ENCODE measurements around the gene CLCN7.
"Not testable (repeated sequence)": the region's sequence is repeated elsewhere in the genome, so short reads cannot be mapped to it uniquely, and the experiment has no call there.

CLCN7 gene

GRCh38 chr16:1471569-1472194 is 3.1 kb downstream of the CLCN7 start:
- no peak overlapping the region for H2AFZ ChIP-seq (ENCODE audit: low read depth, low read length)
- H3K9me3 ChIP-seq (ENCODE audit: low read length) = no peaks in the 10 kb centered on the region
- no peaks in the 10 kb centered on the region for H3K36me3 ChIP-seq (ENCODE audit: insufficient read depth, low read length)
- H3K27me3 ChIP-seq (ENCODE audit: insufficient read depth, low read length) = no peaks in the 10 kb centered on the region
- no peak overlapping the region for H3K4me3 ChIP-seq (ENCODE audit: low read length)
- peaks cover 12% of the 10 kb centered on the region for H3K4me1 ChIP-seq (ENCODE audit: insufficient read depth, low read length)

DNA sequence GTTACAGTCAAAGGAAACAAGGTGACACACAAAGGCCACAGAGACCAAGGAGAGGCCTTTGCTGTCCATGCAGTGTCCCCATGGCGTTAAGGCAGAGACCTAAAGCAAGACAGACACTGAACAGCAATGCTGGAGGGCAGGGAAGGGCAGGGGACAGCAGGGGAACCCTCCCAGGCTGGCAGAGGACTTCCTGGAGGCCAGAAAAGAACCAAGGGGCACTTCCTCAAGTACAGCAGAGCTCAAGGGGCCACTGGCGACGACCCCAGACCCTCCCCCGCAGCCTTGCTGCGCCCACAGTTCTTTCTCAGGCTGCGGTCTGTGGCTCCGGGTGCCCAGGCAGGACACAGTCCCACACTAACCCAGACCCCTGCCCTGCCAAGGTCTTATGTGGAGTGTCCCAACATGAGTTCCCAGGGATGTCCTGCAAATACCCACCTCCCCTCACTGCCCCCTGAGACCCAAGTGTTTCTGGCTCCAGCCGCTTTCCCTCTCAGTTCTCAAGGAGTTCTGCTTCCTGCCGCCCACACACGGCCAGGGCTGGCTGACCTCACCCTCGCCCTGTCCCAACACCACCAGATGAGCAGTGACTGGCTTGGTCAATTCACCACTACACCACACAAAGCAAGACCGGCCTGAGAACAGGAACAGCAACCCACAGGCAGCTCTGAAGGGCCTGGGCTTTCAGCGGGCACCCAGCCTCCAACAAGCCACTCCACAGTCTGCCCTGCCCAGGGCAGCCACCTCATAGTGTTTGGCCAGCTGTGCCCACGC is 4.2 kb downstream of the CLCN7 start:
- Histone ChIP-seq H3K4me1 (ENCODE audit: insufficient read depth, low read length) (peaks cover 12% of the 10 kb centered on the region), H3K4me3 (ENCODE audit: low read length) (no peak overlapping the region), H3K36me3 (ENCODE audit: insufficient read depth, low read length) (no peaks in the 10 kb centered on the region), H2AFZ (ENCODE audit: low read depth, low read length) (no peak overlapping the region), H3K9me3 (ENCODE audit: low read length) (no peaks in the 10 kb centered on the region), H3K27me3 (ENCODE audit: insufficient read depth, low read length) (no peaks in the 10 kb centered on the region)

- H3K4me3 ChIP-seq (ENCODE audit: low read length) = no peak overlapping the region
- H3K9me3 ChIP-seq (ENCODE audit: low read length) = no peaks in the 10 kb centered on the region
- H3K27me3 ChIP-seq (ENCODE audit: insufficient read depth, low read length) = no peaks in the 10 kb centered on the region
- peaks cover 10% of the 10 kb centered on the region for H3K4me1 ChIP-seq (ENCODE audit: insufficient read depth, low read length)
- H2AFZ ChIP-seq (ENCODE audit: low read depth, low read length) = no peak overlapping the region
- H3K36me3 ChIP-seq (ENCODE audit: insufficient read depth, low read length) = no peaks in the 10 kb centered on the region
Measured at GRCh38 chr16:1469693-1470201, 5.1 kb downstream of the CLCN7 start.

- not testable (repeated sequence) for H3K4me3 ChIP-seq (ENCODE audit: low read length); H3K4me1 ChIP-seq (ENCODE audit: insufficient read depth, low read length); H2AFZ ChIP-seq (ENCODE audit: low read depth, low read length); H3K27me3 ChIP-seq (ENCODE audit: insufficient read depth, low read length); H3K36me3 ChIP-seq (ENCODE audit: insufficient read depth, low read length); H3K9me3 ChIP-seq (ENCODE audit: low read length)
Measured at GRCh38 chr16:1469141-1469540, 5.7 kb downstream of the CLCN7 start.

GRCh38 chr16:1468426-1468810 is 6.4 kb downstream of the CLCN7 start:
- H3K4me3 ChIP-seq (ENCODE audit: low read length) = no peak overlapping the region

DNA sequence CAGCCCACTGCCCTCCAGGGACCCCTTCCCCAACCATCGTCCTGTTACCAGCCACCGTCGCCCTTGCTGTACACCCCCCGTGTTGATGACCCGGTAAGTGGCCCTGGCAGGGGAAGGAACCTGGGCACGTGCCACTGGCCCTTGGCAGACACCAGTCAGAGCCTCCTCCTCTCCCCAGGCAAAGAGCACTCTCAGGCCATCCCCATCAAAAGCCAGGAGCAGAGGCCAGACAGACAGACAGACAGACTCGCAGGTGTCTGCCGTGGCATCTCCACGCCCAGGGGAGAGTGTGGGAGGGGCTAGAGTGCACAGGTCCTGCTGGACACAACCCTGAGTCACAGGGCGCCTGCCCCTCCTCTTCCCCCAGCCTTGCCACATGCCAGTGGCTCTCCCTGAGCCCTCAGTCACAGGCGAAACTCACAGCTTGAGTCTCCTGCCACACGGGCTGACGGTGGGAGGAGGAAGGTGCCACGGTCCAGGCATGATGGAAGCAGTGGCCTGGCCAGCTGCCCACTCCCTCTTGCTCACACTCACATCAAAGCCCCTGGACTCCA is 7.8 kb downstream of the CLCN7 start:
- Histone ChIP-seq H2AFZ (ENCODE audit: low read depth, low read length) (no peak overlapping the region), H3K9me3 (ENCODE audit: low read length) (no peaks in the 10 kb centered on the region), H3K27me3 (ENCODE audit: insufficient read depth, low read length) (no peaks in the 10 kb centered on the region), H3K4me1 (ENCODE audit: insufficient read depth, low read length) (no peaks in the 10 kb centered on the region), H3K36me3 (ENCODE audit: insufficient read depth, low read length) (peaks cover 6% of the 10 kb centered on the region), H3K4me3 (ENCODE audit: low read length) (no peak overlapping the region)

More at GRCh38 chr16:1468426-1468810, 6.4 kb downstream of the CLCN7 start:
- Histone ChIP-seq H3K9me3 (ENCODE audit: low read length) (no peaks in the 10 kb centered on the region), H3K27me3 (ENCODE audit: insufficient read depth, low read length) (no peaks in the 10 kb centered on the region), H3K36me3 (ENCODE audit: insufficient read depth, low read length) (no peaks in the 10 kb centered on the region), H2AFZ (ENCODE audit: low read depth, low read length) (no peak overlapping the region), H3K4me1 (ENCODE audit: insufficient read depth, low read length) (no peaks in the 10 kb centered on the region)

- H2AFZ ChIP-seq (ENCODE audit: low read depth, low read length) = no peak overlapping the region
- peaks cover 10% of the 10 kb centered on the region for H3K36me3 ChIP-seq (ENCODE audit: insufficient read depth, low read length)
- H3K4me1 ChIP-seq (ENCODE audit: insufficient read depth, low read length) = no peaks in the 10 kb centered on the region
- no peak overlapping the region for H3K4me3 ChIP-seq (ENCODE audit: low read length)
- no peaks in the 10 kb centered on the region for H3K9me3 ChIP-seq (ENCODE audit: low read length)
- no peaks in the 10 kb centered on the region for H3K27me3 ChIP-seq (ENCODE audit: insufficient read depth, low read length)
Measured at GRCh38 chr16:1466054-1466453, 8.8 kb downstream of the CLCN7 start.

DNA sequence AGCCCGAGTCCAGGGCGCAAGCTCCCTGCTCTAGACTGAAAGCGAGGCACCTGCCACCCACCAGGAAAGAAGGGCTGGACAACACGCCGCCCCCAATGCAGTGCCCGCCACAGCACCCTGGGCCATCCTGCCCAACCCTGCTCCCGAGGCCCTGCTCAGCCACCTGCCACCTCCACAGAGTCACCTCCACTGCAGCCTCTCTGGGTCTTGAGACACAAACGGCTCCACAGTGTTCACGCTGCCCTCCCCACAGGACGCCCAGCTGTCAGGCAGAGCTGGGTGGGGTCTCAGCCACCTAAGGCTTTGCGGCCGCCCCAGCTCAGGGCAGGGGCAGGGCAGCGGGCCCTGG is 9.3 kb downstream of the CLCN7 start:
- Histone ChIP-seq H3K9me3 (ENCODE audit: low read length) (no peaks in the 10 kb centered on the region), H3K36me3 (ENCODE audit: insufficient read depth, low read length) (peaks cover 15% of the 10 kb centered on the region), H3K4me3 (ENCODE audit: low read length) (no peak overlapping the region), H3K27me3 (ENCODE audit: insufficient read depth, low read length) (no peaks in the 10 kb centered on the region), H3K4me1 (ENCODE audit: insufficient read depth, low read length) (no peaks in the 10 kb centered on the region), H2AFZ (ENCODE audit: low read depth, low read length) (no peak overlapping the region)

GRCh38 chr16:1464894-1465566 is 9.8 kb downstream of the CLCN7 start:
- Histone ChIP-seq H2AFZ (ENCODE audit: low read depth, low read length) (no peak overlapping the region), H3K9me3 (ENCODE audit: low read length) (no peaks in the 10 kb centered on the region), H3K4me1 (ENCODE audit: insufficient read depth, low read length) (no peaks in the 10 kb centered on the region), H3K36me3 (ENCODE audit: insufficient read depth, low read length) (peaks cover 20% of the 10 kb centered on the region), H3K27me3 (ENCODE audit: insufficient read depth, low read length) (no peaks in the 10 kb centered on the region), H3K4me3 (ENCODE audit: low read length) (no peak overlapping the region)

GRCh38 chr16:1464196-1464893 is 10.5 kb downstream of the CLCN7 start:
- Histone ChIP-seq H3K9me3 (ENCODE audit: low read length) (no peaks in the 10 kb centered on the region), H2AFZ (ENCODE audit: low read depth, low read length) (no peak overlapping the region), H3K4me1 (ENCODE audit: insufficient read depth, low read length) (no peaks in the 10 kb centered on the region), H3K27me3 (ENCODE audit: insufficient read depth, low read length) (no peaks in the 10 kb centered on the region), H3K36me3 (ENCODE audit: insufficient read depth, low read length) (peaks cover 20% of the 10 kb centered on the region), H3K4me3 (ENCODE audit: low read length) (no peak overlapping the region)

DNA sequence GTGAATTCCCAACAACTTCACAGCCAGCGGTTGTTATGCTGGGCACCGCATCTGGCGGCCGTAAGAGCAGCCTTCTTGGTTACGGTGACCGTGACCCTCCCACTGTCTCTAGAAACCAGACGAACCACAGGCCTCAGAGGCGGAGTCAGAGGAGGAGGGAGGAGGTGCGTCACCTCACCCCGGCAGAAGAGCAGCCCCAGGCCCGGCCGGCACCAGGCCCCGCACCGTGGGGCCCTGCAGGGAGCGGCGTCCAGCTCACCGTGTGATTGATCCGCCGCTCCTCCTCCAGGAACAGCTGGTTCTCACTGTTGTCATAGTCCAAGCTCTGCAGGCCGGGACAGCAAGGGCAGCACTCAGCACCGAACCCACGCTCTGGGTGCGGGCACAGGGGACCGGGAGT is 13.7 kb downstream of the CLCN7 start:
- Histone ChIP-seq H3K4me1 (ENCODE audit: insufficient read depth, low read length) (no peaks in the 10 kb centered on the region), H2AFZ (ENCODE audit: low read depth, low read length) (no peak overlapping the region), H3K9me3 (ENCODE audit: low read length) (no peaks in the 10 kb centered on the region), H3K27me3 (ENCODE audit: insufficient read depth, low read length) (no peaks in the 10 kb centered on the region), H3K4me3 (ENCODE audit: low read length) (no peak overlapping the region), H3K36me3 (ENCODE audit: insufficient read depth, low read length) (peaks cover 34% of the 10 kb centered on the region)

DNA sequence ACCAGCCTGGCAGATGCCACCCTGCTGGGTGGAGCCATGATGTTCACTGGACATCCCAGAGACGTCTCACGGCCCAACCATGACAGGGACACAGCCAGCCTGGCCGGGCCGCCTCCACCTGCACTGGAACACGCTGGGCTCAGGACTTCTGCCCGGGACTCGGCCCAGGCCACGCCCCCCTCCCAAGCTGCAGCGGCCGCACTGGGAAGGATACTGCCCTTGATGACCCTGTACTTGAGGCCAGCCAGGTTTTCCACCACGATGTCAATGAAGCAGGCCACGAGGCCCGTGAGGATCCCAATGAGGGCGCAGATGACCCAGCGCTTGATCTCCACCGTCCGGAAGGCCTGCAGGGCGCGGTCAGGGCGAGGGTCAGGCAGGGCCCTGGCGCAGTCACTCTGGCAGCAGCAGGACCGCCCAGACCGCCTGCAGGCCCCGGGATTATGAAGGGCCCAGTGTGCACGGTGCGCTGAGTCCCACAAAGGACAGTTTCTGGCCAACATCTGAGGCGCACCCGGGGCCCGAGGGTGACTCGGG is 14.2 kb downstream of the CLCN7 start:
- H3K4me1 ChIP-seq (ENCODE audit: insufficient read depth, low read length) = no peaks in the 10 kb centered on the region
- H3K27me3 ChIP-seq (ENCODE audit: insufficient read depth, low read length) = no peaks in the 10 kb centered on the region
- peaks cover 38% of the 10 kb centered on the region for H3K36me3 ChIP-seq (ENCODE audit: insufficient read depth, low read length)
- H3K4me3 ChIP-seq (ENCODE audit: low read length) = no peak overlapping the region
- no peak overlapping the region for H2AFZ ChIP-seq (ENCODE audit: low read depth, low read length)
- H3K9me3 ChIP-seq (ENCODE audit: low read length) = no peaks in the 10 kb centered on the region

Measured in neuron (in vitro differentiated cells).